ENCODE results near the gene MED7. TPM values are rescaled to one million over a fixed set of nuclear protein-coding genes. Genes with fewer than 3 reads are reported as not detected.

The MED7 gene
- total RNA-seq, 2 experiments from 2014 or later, result 18.9 to 23.3 TPM

- Histone ChIP-seq H2AFZ (ENCODE audit: low read length) (0 out of 2 replicates have a peak within 1 kb of the TSS, but pooled peaks have one; percentile 52), H3K4me2 (ENCODE audit: low read length) (no peak within 1 kb of the TSS), H3K27ac (ENCODE audit: low read depth, low read length, poor library complexity, severe bottlenecking) (no peak within 1 kb of the TSS), H3K4me3 (ENCODE audit: low read depth, low read length, poor library complexity, severe bottlenecking) (no peak within 1 kb of the TSS), H3K4me1 (ENCODE audit: insufficient read depth, low read length, poor library complexity, severe bottlenecking) (peaks cover 3% of the 10 kb centered on the region), H3K9me3 (ENCODE audit: low read length) (peaks cover 5% of the 10 kb centered on the region; the same call in 1 of the 2 replicates), H4K20me1 (ENCODE audit: insufficient read depth, low read length) (no peaks in the 10 kb centered on the region), H3K36me3 (ENCODE audit: insufficient read depth, low read length) (no peaks in the 10 kb centered on the region), H3K79me2 (ENCODE audit: insufficient read depth, low read depth, low read length) (no peaks in the 10 kb centered on the region), H3K9me2 (ENCODE audit: insufficient read depth, low read length) (no peaks in the 10 kb centered on the region)
- ChIA-PET POLR2A (interaction anchor here (0.7 to 1.7 kb wide), 2 partner anchors 23 to 202 kb away, joined by 3 to 5 read pairs; partner anchors contain the start of gene MED7), CTCF (ENCODE audit: unreplicated experiment) (no interaction called here)
- no peak for TF ChIP-seq EZH2phosphoT487 (IDR thresholded peaks at IDR 0.05; ENCODE audit: borderline replicate concordance, low read depth, low read length)
- TF ChIP-seq, protein P1, sequence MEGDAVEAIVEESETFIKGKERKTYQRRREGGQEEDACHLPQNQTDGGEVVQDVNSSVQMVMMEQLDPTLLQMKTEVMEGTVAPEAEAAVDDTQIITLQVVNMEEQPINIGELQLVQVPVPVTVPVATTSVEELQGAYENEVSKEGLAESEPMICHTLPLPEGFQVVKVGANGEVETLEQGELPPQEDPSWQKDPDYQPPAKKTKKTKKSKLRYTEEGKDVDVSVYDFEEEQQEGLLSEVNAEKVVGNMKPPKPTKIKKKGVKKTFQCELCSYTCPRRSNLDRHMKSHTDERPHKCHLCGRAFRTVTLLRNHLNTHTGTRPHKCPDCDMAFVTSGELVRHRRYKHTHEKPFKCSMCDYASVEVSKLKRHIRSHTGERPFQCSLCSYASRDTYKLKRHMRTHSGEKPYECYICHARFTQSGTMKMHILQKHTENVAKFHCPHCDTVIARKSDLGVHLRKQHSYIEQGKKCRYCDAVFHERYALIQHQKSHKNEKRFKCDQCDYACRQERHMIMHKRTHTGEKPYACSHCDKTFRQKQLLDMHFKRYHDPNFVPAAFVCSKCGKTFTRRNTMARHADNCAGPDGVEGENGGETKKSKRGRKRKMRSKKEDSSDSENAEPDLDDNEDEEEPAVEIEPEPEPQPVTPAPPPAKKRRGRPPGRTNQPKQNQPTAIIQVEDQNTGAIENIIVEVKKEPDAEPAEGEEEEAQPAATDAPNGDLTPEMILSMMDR (conservative IDR thresholded peaks at IDR 0.05; ENCODE audit: low read length), result no peak
- intact Hi-C loops (cut with micrococcal nuclease; ENCODE audit: unreplicated experiment), result no loop called here
- DNase-seq (ENCODE audit: low spot score), result no peak
- BruUV-seq (replicated peaks), result no TSS peak
Measured at GRCh38 chr5:157166214-157167213, 23.8 kb upstream of the MED7 start, which contains the start of gene GARIN3. GARIN3 (minus strand) TSS chr5:157166264; CDS start chr5:157166168, 96 bp downstream.

- Histone ChIP-seq H3K9me2 (ENCODE audit: insufficient read depth, low read length) (no peaks in the 10 kb centered on the region), H3K9me3 (ENCODE audit: low read length) (peaks cover 2% of the 10 kb centered on the region; the same call in 1 of the 2 replicates), H3K79me2 (ENCODE audit: insufficient read depth, low read depth, low read length) (no peaks in the 10 kb centered on the region), H3K4me3 (ENCODE audit: low read depth, low read length, poor library complexity, severe bottlenecking) (no peak overlapping the region), H3K4me2 (ENCODE audit: low read length) (no peak overlapping the region), H4K20me1 (ENCODE audit: insufficient read depth, low read length) (no peaks in the 10 kb centered on the region), H3K4me1 (ENCODE audit: insufficient read depth, low read length, poor library complexity, severe bottlenecking) (no peaks in the 10 kb centered on the region), H3K36me3 (ENCODE audit: insufficient read depth, low read length) (no peaks in the 10 kb centered on the region), H3K27ac (ENCODE audit: low read depth, low read length, poor library complexity, severe bottlenecking) (no peak overlapping the region), H2AFZ (ENCODE audit: low read length) (no peak overlapping the region)
- intact Hi-C loops (cut with micrococcal nuclease; ENCODE audit: unreplicated experiment), result no loop called here
- TF ChIP-seq EZH2phosphoT487 (IDR thresholded peaks at IDR 0.05; ENCODE audit: borderline replicate concordance, low read depth, low read length), result no peak
- TF ChIP-seq, protein P1 (conservative IDR thresholded peaks at IDR 0.05; ENCODE audit: low read length), result no peak
- ChIA-PET CTCF (ENCODE audit: unreplicated experiment) (no interaction called here), POLR2A (interaction anchor here (1.7 kb wide), 1 partner anchor 23 kb away, joined by 5 read pairs; the partner anchor contains the start of gene MED7)
- no TSS peak for BruUV-seq (replicated peaks)
- DNase-seq (ENCODE audit: low spot score), result no peak
Measured at GRCh38 chr5:157165668-157166067, 23.0 kb upstream of the MED7 start.

Measured in OCI-LY7 (cell line).